Measurements from ENCODE around the gene ZSWIM6.

DNA sequence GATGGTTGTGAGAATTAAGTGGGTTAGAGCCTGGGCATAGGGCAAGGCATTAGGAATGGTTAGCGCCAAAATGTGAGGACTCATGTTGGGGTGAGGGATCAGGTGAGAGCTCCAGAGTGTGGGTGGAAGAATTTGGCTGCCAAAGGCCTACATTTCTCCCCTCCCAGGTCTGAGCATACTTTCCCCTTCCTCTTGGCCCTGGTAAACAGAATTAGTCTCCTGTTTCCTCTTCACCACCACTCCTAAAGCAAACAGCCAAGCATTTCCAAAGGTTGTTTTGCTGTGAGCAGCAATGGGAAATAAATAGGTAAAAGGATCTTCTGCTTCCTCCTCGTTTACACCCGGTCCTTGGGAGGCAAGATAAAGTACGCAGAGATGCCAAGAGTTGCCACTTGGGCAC lies 132.5 kb downstream of the ZSWIM6 start:
- TF ChIP-seq, protein P1, sequence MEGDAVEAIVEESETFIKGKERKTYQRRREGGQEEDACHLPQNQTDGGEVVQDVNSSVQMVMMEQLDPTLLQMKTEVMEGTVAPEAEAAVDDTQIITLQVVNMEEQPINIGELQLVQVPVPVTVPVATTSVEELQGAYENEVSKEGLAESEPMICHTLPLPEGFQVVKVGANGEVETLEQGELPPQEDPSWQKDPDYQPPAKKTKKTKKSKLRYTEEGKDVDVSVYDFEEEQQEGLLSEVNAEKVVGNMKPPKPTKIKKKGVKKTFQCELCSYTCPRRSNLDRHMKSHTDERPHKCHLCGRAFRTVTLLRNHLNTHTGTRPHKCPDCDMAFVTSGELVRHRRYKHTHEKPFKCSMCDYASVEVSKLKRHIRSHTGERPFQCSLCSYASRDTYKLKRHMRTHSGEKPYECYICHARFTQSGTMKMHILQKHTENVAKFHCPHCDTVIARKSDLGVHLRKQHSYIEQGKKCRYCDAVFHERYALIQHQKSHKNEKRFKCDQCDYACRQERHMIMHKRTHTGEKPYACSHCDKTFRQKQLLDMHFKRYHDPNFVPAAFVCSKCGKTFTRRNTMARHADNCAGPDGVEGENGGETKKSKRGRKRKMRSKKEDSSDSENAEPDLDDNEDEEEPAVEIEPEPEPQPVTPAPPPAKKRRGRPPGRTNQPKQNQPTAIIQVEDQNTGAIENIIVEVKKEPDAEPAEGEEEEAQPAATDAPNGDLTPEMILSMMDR (IDR thresholded peaks at IDR 0.05; ENCODE audit: low read length), result no peak
- TF ChIP-seq EZH2 (IDR thresholded peaks at IDR 0.05; ENCODE audit: borderline replicate concordance, low read length), result no peak
